Subcutaneous adipose tissue (tissue), 4 donors: ENCODE data around the gene COL9A3. TPM values are rescaled to one million over a fixed set of nuclear protein-coding genes. Genes with fewer than 3 reads are reported as not detected.

Experiments used
- CTCF ChIP-seq: fragments of 450-650 bp; IDR thresholded peaks from one replicate; pipeline ENCODE4 v1.5.1; 2016; ENCODE audit warnings: low read depth, mild to moderate bottlenecking, control low read depth, antibody characterized with exemption, moderate library complexity
- total RNA-seq, 4 donors: library from RNA; depleted of rRNA; stranded (reverse); fragments of >200 nt; gene quantifications; one replicate each; pipeline ENCODE4 v1.1.0, GENCODE V29; 2016

Gene COL9A3
- total RNA-seq, 4 donors from 2014 or later: 0.22 to 1.3 TPM; not detected in 2

- TF ChIP-seq CTCF: no peak
These were observed 15.5 kb downstream of the COL9A3 start for GRCh38 chr20:62832212-62832922.

- no peak for TF ChIP-seq CTCF
These were observed 16.1 kb downstream of the COL9A3 start for GRCh38 chr20:62832951-62833391.

GRCh38 chr20:62834967-62835730, 18.3 kb downstream of the COL9A3 start:
- TF ChIP-seq CTCF: no peak

- no peak for TF ChIP-seq CTCF
These were observed 19.3 kb downstream of the COL9A3 start for GRCh38 chr20:62835931-62836861.

GRCh38 chr20:62836967-62837490, 20.2 kb downstream of the COL9A3 start:
- no peak for TF ChIP-seq CTCF

GRCh38 chr20:62837790-62838127, 20.9 kb downstream of the COL9A3 start:
- TF ChIP-seq CTCF: no peak
